ENCODE data around the gene NFYC. TPM values are rescaled to one million over a fixed set of nuclear protein-coding genes. Genes with fewer than 3 reads are reported as not detected.

NFYC gene
- total RNA-seq, 1 experiment from 2014 or later: 28.2 TPM

GRCh38 chr1:40796939-40797667 lies 105.6 kb downstream of the NFYC start:
- DNase-seq (ENCODE audit: low spot score): peak; percentile 60

DNA sequence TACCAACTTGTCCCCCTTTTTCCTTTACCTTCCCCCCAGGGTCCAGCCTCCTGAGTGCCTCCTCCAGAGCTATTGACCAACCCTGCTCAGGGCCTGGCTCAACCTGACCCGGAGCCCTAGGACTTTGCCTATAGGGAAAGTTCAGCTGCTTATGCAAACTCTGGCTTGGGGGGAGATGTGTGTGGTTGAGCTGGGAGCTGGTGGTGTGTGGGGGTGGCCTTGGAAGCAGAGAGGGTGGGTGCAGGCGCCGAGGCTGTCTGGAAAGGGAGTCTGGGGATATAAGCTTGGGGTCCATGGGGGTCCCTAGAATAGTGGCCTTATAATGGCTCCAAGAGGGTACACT lies 106.1 kb downstream of the NFYC start:
- DNase-seq (ENCODE audit: low spot score): no peak

- no peak for DNase-seq (ENCODE audit: low spot score)
Measured at GRCh38 chr1:40798366-40799281, 107.1 kb downstream of the NFYC start.

DNA sequence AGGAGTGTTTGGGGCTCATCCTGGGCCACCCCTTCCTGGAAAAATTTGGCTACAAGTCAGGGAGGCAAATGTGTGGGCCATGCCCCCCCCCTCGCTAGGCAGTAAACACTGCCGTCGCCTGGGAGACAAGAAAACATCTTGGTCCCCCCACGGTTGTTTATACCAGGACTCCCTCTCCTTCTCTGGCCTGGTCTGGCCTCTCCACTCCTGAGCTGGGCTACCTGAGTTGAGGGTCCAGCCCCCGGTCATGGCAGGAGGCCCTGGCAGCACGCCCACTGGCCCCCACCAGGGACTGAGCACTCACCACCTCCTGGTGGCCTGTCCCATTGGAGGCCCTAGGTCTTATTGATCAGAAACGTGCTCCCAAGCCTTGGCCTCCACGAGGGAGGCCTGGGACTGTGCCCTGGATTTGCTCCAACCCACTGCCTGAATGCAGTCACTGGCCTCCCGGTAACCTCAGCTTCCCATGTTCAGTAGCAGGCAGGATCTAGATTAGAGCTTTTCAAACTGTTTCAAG lies 107.9 kb downstream of the NFYC start:
- DNase-seq (ENCODE audit: low spot score): no peak

GRCh38 chr1:40801742-40802077 lies 110.2 kb downstream of the NFYC start:
- DNase-seq (ENCODE audit: low spot score): no peak

GRCh38 chr1:40802078-40802741 lies 110.7 kb downstream of the NFYC start:
- DNase-seq (ENCODE audit: low spot score): no peak

GRCh38 chr1:40802742-40803113 lies 111.2 kb downstream of the NFYC start:
- no peak for DNase-seq (ENCODE audit: low spot score)

DNA sequence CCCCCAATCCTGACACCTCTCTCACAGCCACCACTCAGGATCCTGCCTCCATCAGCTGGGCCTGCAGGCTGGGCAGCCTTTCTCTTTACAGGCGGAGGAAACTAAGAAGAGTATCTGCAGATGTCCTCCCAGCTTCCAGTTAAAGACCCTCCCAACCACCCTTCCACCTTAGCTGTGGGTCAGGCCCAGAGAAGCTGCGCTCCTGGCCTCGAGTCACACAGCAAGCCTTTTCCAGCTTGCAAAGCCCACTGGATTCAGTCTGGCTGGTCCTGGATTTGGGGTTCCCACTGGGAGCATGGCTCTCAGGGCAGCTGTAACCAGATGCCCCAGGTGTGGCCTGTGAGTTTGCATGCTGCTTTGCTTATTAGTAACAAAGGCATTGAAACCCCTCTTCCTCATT lies 111.9 kb downstream of the NFYC start:
- DNase-seq (ENCODE audit: low spot score): no peak

DNA sequence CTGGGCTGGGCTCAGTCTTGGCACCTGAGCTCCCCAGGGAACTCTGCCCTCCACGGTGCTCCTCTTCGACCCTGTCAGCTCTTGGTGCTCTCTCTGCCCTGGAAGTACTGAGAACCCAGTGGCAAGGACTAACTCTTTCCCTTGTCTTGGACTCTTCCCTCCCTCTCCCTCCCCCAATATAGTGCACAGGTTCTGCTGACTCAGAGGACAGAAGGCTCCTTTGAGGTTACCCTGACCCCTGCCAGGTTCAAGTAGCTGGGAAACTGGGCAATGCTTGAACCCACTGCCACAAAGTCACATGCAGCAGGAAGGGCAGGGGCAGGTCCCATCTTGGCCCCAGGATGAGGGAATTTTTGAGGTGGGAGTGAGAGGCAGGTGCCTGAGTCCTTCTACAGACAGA lies 112.4 kb downstream of the NFYC start:
- no peak for DNase-seq (ENCODE audit: low spot score)

GRCh38 chr1:40806240-40806639 lies 114.7 kb downstream of the NFYC start:
- no peak for DNase-seq (ENCODE audit: low spot score)

- DNase-seq (ENCODE audit: low spot score): no peak
Measured at GRCh38 chr1:40806731-40807695, 115.5 kb downstream of the NFYC start.

DNA sequence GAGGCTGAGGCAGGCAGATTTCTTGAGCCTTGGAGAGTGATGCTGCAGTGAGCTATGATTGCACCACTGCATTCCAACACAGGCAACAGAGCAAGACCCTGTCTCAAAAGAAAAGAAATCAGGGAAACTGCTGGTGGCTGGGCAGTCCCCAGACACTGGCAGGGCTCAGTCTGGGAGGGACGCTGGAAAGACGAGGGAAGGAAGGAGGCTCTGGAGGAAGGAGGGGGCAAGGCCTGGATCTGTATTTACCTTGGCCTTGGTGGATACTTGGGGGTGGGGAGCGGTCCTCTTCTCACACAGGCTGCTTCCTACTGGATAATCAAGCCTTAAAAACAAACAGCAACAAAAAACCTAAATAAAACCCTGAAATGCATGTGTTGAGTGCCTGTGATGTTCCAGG lies 116.5 kb downstream of the NFYC start:
- no peak for DNase-seq (ENCODE audit: low spot score)

- no peak for DNase-seq (ENCODE audit: low spot score)
Measured at GRCh38 chr1:40808444-40808843, 116.9 kb downstream of the NFYC start.

DNA sequence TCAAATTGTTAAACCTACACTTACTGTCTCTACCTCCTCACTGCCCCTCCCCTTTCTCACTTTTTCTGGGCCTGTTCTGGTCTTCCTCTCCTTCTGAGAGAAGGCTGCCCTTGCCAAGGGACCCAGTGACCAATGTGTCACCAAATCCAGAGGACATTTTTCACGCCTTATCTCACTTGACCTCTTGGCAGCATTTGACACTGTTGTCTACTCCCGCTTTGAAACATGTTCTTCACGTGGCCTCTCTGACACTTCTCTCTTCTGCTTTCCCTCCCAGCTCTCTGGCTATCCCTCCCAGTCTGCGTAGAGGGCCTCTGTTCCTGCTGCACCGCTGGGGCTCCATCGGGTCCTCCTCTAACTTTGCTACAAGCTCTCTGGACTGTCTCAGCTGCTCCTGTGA lies 117.4 kb downstream of the NFYC start:
- DNase-seq (ENCODE audit: low spot score): no peak

- no peak for DNase-seq (ENCODE audit: low spot score)
Measured at GRCh38 chr1:40810927-40811326, 119.4 kb downstream of the NFYC start.

- DNase-seq (ENCODE audit: low spot score): no peak
Measured at GRCh38 chr1:40815420-40815819, 123.9 kb downstream of the NFYC start.

DNA sequence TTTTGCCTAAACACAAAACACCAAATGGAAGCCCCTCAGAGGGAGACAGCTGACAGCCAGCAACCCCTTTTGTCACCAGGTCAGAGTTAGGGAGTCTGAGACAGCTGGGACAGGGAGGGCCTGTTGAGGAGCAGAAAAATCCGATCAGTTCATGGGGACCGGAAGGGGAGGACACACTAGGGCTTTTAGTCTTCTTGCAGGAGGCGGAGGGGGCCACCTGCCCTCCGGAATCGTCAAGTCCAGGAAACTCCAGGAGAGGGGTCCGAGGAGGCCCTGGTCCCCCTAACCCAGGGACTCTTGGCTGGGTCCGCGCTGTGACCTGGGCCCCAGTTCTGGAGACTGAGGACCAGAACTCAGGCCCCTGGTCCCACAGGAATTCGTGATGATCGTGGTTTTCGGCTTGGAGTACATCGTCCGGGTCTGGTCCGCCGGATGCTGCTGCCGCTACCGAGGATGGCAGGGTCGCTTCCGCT lies 126.3 kb downstream of the NFYC start:
- DNase-seq (ENCODE audit: low spot score): no peak

- DNase-seq (ENCODE audit: low spot score): no peak
Measured at GRCh38 chr1:40818264-40818961, 126.9 kb downstream of the NFYC start.

GRCh38 chr1:40819101-40819500 lies 127.6 kb downstream of the NFYC start:
- DNase-seq (ENCODE audit: low spot score): no peak

DNA sequence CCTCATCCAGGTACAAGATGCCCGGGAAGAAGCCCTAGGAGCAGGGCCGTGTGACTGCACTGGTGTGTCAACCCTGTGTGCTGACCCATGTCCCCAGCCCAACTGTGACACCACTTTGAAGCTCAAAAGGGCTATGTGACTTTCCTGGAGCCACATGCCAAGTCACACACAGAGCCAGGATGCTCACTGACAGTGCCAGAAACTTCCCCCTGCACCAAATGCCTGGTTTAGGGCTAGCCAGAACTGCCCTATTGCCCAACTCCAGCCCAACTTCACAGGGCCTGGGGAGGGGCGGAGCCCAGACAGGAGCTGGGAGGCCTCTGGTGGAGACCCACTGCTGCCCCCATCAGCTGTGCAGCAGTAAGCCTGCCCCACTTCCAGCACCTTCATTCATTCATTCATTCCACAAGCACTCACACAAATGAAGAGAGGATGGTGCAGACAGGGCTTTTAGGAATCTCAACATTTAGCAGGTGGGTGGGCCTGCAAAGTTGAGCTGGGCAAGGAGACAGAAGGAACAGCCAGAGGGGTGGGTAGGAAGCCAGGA lies 128.8 kb downstream of the NFYC start:
- no peak for DNase-seq (ENCODE audit: low spot score)

All from A172 (cell line).